ENCODE measurements around the gene SEMA3C. TPM values are rescaled to one million over a fixed set of nuclear protein-coding genes. Genes with fewer than 3 reads are reported as not detected.

SEMA3C gene
- total and polyA plus RNA-seq, 8 donors: 4.5 to 344 (median 68.7) TPM

GRCh38 chr7:80736371-80737125, 182.3 kb downstream of the SEMA3C start:
- 78 to 90% (median 81%) methylated on average over 4 of the region's 4 CpGs for WGBS, 5 donors
- TF ChIP-seq EP300 (IDR thresholded peaks at IDR 0.05) (no peak), POLR2A (IDR thresholded peaks at IDR 0.05) (no peak), POLR2AphosphoS5 (IDR thresholded peaks at IDR 0.05) (no peak)
- TF ChIP-seq, protein P1, sequence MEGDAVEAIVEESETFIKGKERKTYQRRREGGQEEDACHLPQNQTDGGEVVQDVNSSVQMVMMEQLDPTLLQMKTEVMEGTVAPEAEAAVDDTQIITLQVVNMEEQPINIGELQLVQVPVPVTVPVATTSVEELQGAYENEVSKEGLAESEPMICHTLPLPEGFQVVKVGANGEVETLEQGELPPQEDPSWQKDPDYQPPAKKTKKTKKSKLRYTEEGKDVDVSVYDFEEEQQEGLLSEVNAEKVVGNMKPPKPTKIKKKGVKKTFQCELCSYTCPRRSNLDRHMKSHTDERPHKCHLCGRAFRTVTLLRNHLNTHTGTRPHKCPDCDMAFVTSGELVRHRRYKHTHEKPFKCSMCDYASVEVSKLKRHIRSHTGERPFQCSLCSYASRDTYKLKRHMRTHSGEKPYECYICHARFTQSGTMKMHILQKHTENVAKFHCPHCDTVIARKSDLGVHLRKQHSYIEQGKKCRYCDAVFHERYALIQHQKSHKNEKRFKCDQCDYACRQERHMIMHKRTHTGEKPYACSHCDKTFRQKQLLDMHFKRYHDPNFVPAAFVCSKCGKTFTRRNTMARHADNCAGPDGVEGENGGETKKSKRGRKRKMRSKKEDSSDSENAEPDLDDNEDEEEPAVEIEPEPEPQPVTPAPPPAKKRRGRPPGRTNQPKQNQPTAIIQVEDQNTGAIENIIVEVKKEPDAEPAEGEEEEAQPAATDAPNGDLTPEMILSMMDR (IDR thresholded peaks at IDR 0.05): no peak
- Histone ChIP-seq H3K4me3 (no peak overlapping the region), H3K27me3 (no peaks in the 10 kb centered on the region), H3K9me3 (no peaks in the 10 kb centered on the region), H3K36me3 (no peaks in the 10 kb centered on the region), H3K27ac (no peak overlapping the region), H3K4me1 (peaks cover 0 to 8% (median 0%) of the 10 kb centered on the region in 4 donors)
- no peak for DNase-seq
- intact Hi-C loops (cut with DNase I; ENCODE audit: low total_unique reads): no loop called here

GRCh38 chr7:80735330-80735729, 183.5 kb downstream of the SEMA3C start:
- Histone ChIP-seq H3K9me3 (no peaks in the 10 kb centered on the region), H3K4me1 (no peaks in the 10 kb centered on the region), H3K27ac (no peak overlapping the region), H3K36me3 (no peaks in the 10 kb centered on the region), H3K27me3 (no peaks in the 10 kb centered on the region), H3K4me3 (no peak overlapping the region)
- intact Hi-C loops (cut with DNase I; ENCODE audit: low total_unique reads): no loop called here
- no peak for DNase-seq
- 85 to 94% (median 92%) methylated on average over 12 of the region's 12 CpGs for WGBS, 5 donors
- TF ChIP-seq, protein P1 (IDR thresholded peaks at IDR 0.05): no peak
- no peak for TF ChIP-seq EP300 (IDR thresholded peaks at IDR 0.05)

GRCh38 chr7:80734011-80734410, 184.8 kb downstream of the SEMA3C start:
- WGBS, 5 donors: 88 to 95% (median 93%) methylated on average over 4 of the region's 4 CpGs
- intact Hi-C loops (cut with DNase I; ENCODE audit: low total_unique reads): no loop called here
- DNase-seq: no peak

DNA sequence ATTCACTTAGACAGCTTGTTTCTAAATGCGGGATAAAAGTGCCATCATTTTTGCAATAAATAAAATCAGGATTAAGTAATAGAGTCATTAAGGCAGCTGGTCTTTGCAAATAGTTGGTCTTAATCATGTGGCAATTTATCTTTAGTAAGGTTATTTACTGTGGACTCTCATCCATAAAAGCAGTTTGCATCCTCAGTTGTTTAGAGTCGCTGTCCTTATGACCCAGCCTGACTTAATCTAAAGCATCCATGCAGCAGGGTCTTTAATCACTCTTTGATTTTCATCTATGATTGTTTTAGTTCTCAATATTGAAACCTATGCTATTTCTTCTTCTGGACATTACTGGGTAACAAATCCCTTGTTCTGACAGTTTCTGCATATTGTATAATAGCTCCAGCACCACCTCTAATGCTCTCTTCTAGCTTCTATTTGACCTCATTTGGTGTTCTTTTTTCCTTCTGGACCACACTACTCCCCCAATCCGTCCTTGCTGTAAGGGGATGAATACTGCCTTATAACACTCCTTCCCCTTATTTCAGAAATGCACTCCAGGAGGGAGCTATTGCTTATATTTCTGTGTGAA, 185.4 kb downstream of the SEMA3C start:
- no peak for DNase-seq
- H3K27ac ChIP-seq: no peak overlapping the region
- no peaks in the 10 kb centered on the region for H3K36me3 ChIP-seq
- intact Hi-C loops (cut with DNase I; ENCODE audit: low total_unique reads): no loop called here
- WGBS, 5 donors: 48 to 55% (median 49%) methylated on average over 3 of the region's 3 CpGs
- no peak for TF ChIP-seq EP300 (IDR thresholded peaks at IDR 0.05)
- TF ChIP-seq, protein P1 (IDR thresholded peaks at IDR 0.05): no peak
- no peak overlapping the region for H3K4me3 ChIP-seq
- peaks cover 0 to 10% (median 0%) of the 10 kb centered on the region in 4 donors for H3K4me1 ChIP-seq
- H3K27me3 ChIP-seq: no peaks in the 10 kb centered on the region
- no peaks in the 10 kb centered on the region for H3K9me3 ChIP-seq

More at GRCh38 chr7:80734011-80734410, 184.8 kb downstream of the SEMA3C start:
- no peak overlapping the region for H3K4me3 ChIP-seq
- H3K27ac ChIP-seq: no peak overlapping the region
- H3K27me3 ChIP-seq: no peaks in the 10 kb centered on the region
- H3K4me1 ChIP-seq: peaks cover 0 to 10% (median 0%) of the 10 kb centered on the region in 4 donors
- TF ChIP-seq, protein P1 (IDR thresholded peaks at IDR 0.05): no peak
- no peak for TF ChIP-seq POLR2AphosphoS5 (IDR thresholded peaks at IDR 0.05)
- TF ChIP-seq POLR2A (IDR thresholded peaks at IDR 0.05): no peak
- TF ChIP-seq EP300 (IDR thresholded peaks at IDR 0.05): no peak
- no peaks in the 10 kb centered on the region for H3K36me3 ChIP-seq
- no peaks in the 10 kb centered on the region for H3K9me3 ChIP-seq

All from stomach (tissue), 9 donors.